Fibroblast of the conjunctiva (primary cell): ENCODE results near the gene CRY2.

ENCODE experiments used
- DNase-seq: peaks from one replicate; pipeline ENCODE4 v3.0.0-alpha.2; 2010; ENCODE audit warnings: low read depth

Gene CRY2

GRCh38 chr11:45848654-45849081 is 1.4 kb downstream of the CRY2 start:
- DNase-seq: no peak

- no peak for DNase-seq
Measured at GRCh38 chr11:45850446-45850845, 3.2 kb downstream of the CRY2 start.

- no peak for DNase-seq
Measured at GRCh38 chr11:45851228-45851627, 4.0 kb downstream of the CRY2 start.

- DNase-seq: no peak
Measured at GRCh38 chr11:45852018-45852711, 4.9 kb downstream of the CRY2 start.

GRCh38 chr11:45852712-45853101 is 5.4 kb downstream of the CRY2 start:
- no peak for DNase-seq

- DNase-seq: no peak
Measured at GRCh38 chr11:45853332-45854219, 6.3 kb downstream of the CRY2 start.

GRCh38 chr11:45855308-45855707 is 8.0 kb downstream of the CRY2 start:
- DNase-seq: no peak

- DNase-seq: no peak
Measured at GRCh38 chr11:45856044-45856468, 8.8 kb downstream of the CRY2 start.

- peak; percentile 97 for DNase-seq
Measured at GRCh38 chr11:45857961-45858474, 10.7 kb downstream of the CRY2 start.

GRCh38 chr11:45858751-45859398 is 11.6 kb downstream of the CRY2 start:
- DNase-seq: no peak

- peak; percentile 99 for DNase-seq
Measured at GRCh38 chr11:45859661-45860140, 12.4 kb downstream of the CRY2 start.

GRCh38 chr11:45860348-45860747 is 13.1 kb downstream of the CRY2 start:
- no peak for DNase-seq

- no peak for DNase-seq
Measured at GRCh38 chr11:45860764-45861510, 13.7 kb downstream of the CRY2 start.

GRCh38 chr11:45864041-45864440 is 16.8 kb downstream of the CRY2 start:
- DNase-seq: no peak

GRCh38 chr11:45869551-45869950 is 22.3 kb downstream of the CRY2 start:
- DNase-seq: no peak

- no peak for DNase-seq
Measured at GRCh38 chr11:45870706-45871105, 23.4 kb downstream of the CRY2 start.

- no peak for DNase-seq
Measured at GRCh38 chr11:45871638-45872037, 24.4 kb downstream of the CRY2 start.

GRCh38 chr11:45872651-45873356 is 25.5 kb downstream of the CRY2 start:
- DNase-seq: peak; percentile 60

- DNase-seq: no peak
Measured at GRCh38 chr11:45876401-45876800, 29.1 kb downstream of the CRY2 start.

GRCh38 chr11:45877221-45877620 is 29.9 kb downstream of the CRY2 start:
- no peak for DNase-seq

GRCh38 chr11:45877845-45878244 is 30.6 kb downstream of the CRY2 start:
- DNase-seq: no peak
